CD4-positive, CD25-positive, alpha-beta regulatory T cell (primary cell): ENCODE data around the gene NUDT12. TPM values are rescaled to one million over a fixed set of nuclear protein-coding genes. Genes with fewer than 3 reads are reported as not detected.

ENCODE experiments used
- ATAC-seq, 2 donors: fragments of 150-1000 bp; cut with Tn5 transposase; one replicate each; pipeline ENCODE4 v1.10.0; 2021; ENCODE audit warnings: low read depth in 2 of 2, moderate number of reproducible peaks in 2 of 2, moderate library complexity in 1 of 2
- DNase-seq, 3 donors: peaks; one replicate each; pipeline versions ENCODE4 v3.0.0 to v3.0.0-alpha.2; 2012 to 2022; ENCODE audit warnings: mixed read lengths in 1 of 3
- H3K27ac ChIP-seq: one replicate; pipeline ENCODE4 v1.7.0; 2013; ENCODE audit warnings: mild to moderate bottlenecking, low read length; ENCODE audit not compliant: insufficient read depth, poor library complexity, severe bottlenecking
- H3K27me3 ChIP-seq: one replicate; pipeline ENCODE4 v1.7.0; 2013; ENCODE audit warnings: low read length; ENCODE audit not compliant: control insufficient read depth, insufficient read depth
- H3K36me3 ChIP-seq: one replicate; pipeline ENCODE4 v1.7.0; 2013; ENCODE audit warnings: mild to moderate bottlenecking, low read length, moderate library complexity; ENCODE audit not compliant: control insufficient read depth, insufficient read depth
- H3K4me1 ChIP-seq: 2 replicates; pipeline ENCODE4 v1.7.0; 2013; ENCODE audit warnings: mild to moderate bottlenecking, low read length; ENCODE audit not compliant: insufficient read depth, control insufficient read depth, poor library complexity, severe bottlenecking
- H3K4me3 ChIP-seq: one replicate; pipeline ENCODE4 v1.7.0; 2013; ENCODE audit warnings: low read depth, mild to moderate bottlenecking, low read length, moderate library complexity
- H3K9me3 ChIP-seq, 2 experiments: 1 replicate in 1 of 2; 2 replicates in 1 of 2; pipeline ENCODE4 v1.7.0; 2013; ENCODE audit warnings: low read length in 2 of 2, mild to moderate bottlenecking in 1 of 2, moderate library complexity in 1 of 2; ENCODE audit not compliant: control insufficient read depth in 2 of 2
- H3K27ac Mint-ChIP-seq, 3 donors: one replicate each; pipeline ENCODE4 v1.8.0; 2020 to 2022; ENCODE audit warnings: mild to moderate bottlenecking in 3 of 3, mixed read lengths in 3 of 3, moderate library complexity in 2 of 3
- H3K27me3 Mint-ChIP-seq: one replicate; pipeline ENCODE4 v1.8.0; 2022; ENCODE audit warnings: mild to moderate bottlenecking, mixed read lengths
- H3K36me3 Mint-ChIP-seq: one replicate; pipeline ENCODE4 v1.8.0; 2020; ENCODE audit warnings: mixed read lengths
- H3K4me1 Mint-ChIP-seq, 4 donors: one replicate each; pipeline ENCODE4 v1.8.0; 2020 to 2022; ENCODE audit warnings: mixed read lengths in 4 of 4, mild to moderate bottlenecking in 1 of 4
- H3K4me3 Mint-ChIP-seq, 4 donors: one replicate each; pipeline ENCODE4 v1.8.0; 2020 to 2022; ENCODE audit warnings: mild to moderate bottlenecking in 4 of 4, mixed read lengths in 4 of 4, moderate library complexity in 3 of 4
- H3K9me3 Mint-ChIP-seq, 7 donors: one replicate each; pipeline ENCODE4 v1.8.0; 2020 to 2022; ENCODE audit warnings: mixed read lengths in 7 of 7, mild to moderate bottlenecking in 3 of 7, moderate library complexity in 2 of 7
- polyA plus RNA-seq, 4 donors: library from polyadenylated mRNA; unstranded; fragments of 300-500 nt; fragmentation: Illumina TruSeq; gene quantifications; one replicate each; pipeline ENCODE4 v1.2.3, GENCODE V29; 2021
- total RNA-seq: library from RNA; stranded (reverse); gene quantifications from one replicate; pipeline ENCODE4 v1.2.3, GENCODE V29; 2022

NUDT12 gene
- total and polyA plus RNA-seq, 5 donors from 2014 or later: 0.08 to 1.6 (median 0.34) TPM; not detected in 2

DNA sequence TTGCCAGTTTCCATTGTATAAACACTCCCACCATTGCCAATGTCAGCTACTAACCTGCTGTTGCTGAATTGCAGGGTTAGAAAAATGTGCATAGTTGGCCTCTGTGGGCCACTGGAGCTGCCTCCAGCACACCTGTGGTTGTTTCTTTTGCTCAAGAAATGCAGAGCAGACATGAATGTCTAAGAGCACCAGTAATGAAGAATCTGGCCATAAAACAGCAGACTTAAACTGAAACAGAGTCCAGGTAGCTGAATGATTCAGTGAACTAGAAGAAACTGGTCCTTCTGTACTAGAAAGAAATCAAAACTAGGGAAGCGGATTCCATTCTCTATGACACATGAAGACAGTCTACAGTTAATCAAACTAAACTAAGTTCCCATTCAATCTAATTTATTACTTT is 48.2 kb downstream of the NUDT12 start:
- Histone ChIP-seq H3K4me1 (no peaks in the 10 kb centered on the region), H3K4me3 (no peak overlapping the region), H3K9me3 (no peaks in the 10 kb centered on the region), H3K27ac (no peak overlapping the region), H3K27me3 (no peaks in the 10 kb centered on the region), H3K36me3 (no peaks in the 10 kb centered on the region)
- Mint-ChIP-seq H3K4me1 (no peaks in the 10 kb centered on the region), H3K36me3 (no peaks in the 10 kb centered on the region), H3K27me3 (no peaks in the 10 kb centered on the region), H3K9me3 (peaks cover 0 to 5% (median 0%) of the 10 kb centered on the region in 7 donors), H3K4me3 (no peak overlapping the region), H3K27ac (no peak overlapping the region)
- ATAC-seq: no peak
- DNase-seq: no peak

- H3K4me1 Mint-ChIP-seq: no peaks in the 10 kb centered on the region
- DNase-seq (no peak), ATAC-seq (no peak)
- H3K9me3 Mint-ChIP-seq: peaks cover 0 to 5% (median 0%) of the 10 kb centered on the region in 7 donors
- Histone ChIP-seq H3K4me1 (no peaks in the 10 kb centered on the region), H3K27me3 (no peaks in the 10 kb centered on the region), H3K9me3 (no peaks in the 10 kb centered on the region), H3K4me3 (no peak overlapping the region), H3K36me3 (no peaks in the 10 kb centered on the region), H3K27ac (no peak overlapping the region)
- no peaks in the 10 kb centered on the region for H3K27me3 Mint-ChIP-seq
- no peak overlapping the region for H3K27ac Mint-ChIP-seq
- peak overlapping the region in 1 of 4 donors; percentile 72 for H3K4me3 Mint-ChIP-seq
- no peaks in the 10 kb centered on the region for H3K36me3 Mint-ChIP-seq
These were observed 48.9 kb downstream of the NUDT12 start for GRCh38 chr5:103513701-103514100.

- Histone ChIP-seq H3K9me3 (no peaks in the 10 kb centered on the region), H3K27ac (no peak overlapping the region), H3K27me3 (no peaks in the 10 kb centered on the region), H3K4me3 (no peak overlapping the region), H3K36me3 (no peaks in the 10 kb centered on the region), H3K4me1 (no peaks in the 10 kb centered on the region)
- ATAC-seq (no peak), DNase-seq (no peak)
- H3K4me1 Mint-ChIP-seq: no peaks in the 10 kb centered on the region
- H3K4me3 Mint-ChIP-seq: no peak overlapping the region
- H3K27ac Mint-ChIP-seq: no peak overlapping the region
- H3K9me3 Mint-ChIP-seq: peaks cover 0 to 5% (median 0%) of the 10 kb centered on the region in 7 donors
- H3K36me3 Mint-ChIP-seq: no peaks in the 10 kb centered on the region
- H3K27me3 Mint-ChIP-seq: no peaks in the 10 kb centered on the region
These were observed 50.1 kb downstream of the NUDT12 start for GRCh38 chr5:103512500-103512899.

DNA sequence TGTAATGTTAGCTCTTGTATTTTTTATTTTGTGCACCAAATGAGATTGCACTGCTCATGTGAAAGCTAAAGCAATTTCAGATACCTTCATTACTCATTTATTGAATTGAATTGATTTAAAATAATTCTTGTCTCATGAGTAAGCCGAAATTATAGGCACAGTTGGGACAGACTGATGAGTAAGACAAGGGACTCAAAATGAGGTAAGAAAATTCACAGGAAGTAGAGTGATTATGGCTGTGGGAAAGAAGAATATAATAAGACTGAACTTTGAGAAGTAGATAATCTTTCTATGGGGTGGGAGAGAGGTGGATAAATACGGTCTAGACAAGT is 51.1 kb downstream of the NUDT12 start:
- Mint-ChIP-seq H3K27ac (peak overlapping the region in 1 of 3 donors; percentile 21), H3K4me1 (no peaks in the 10 kb centered on the region), H3K27me3 (no peaks in the 10 kb centered on the region), H3K36me3 (no peaks in the 10 kb centered on the region), H3K9me3 (peaks cover 0 to 5% (median 0%) of the 10 kb centered on the region in 7 donors), H3K4me3 (no peak overlapping the region)
- Histone ChIP-seq H3K36me3 (no peaks in the 10 kb centered on the region), H3K27me3 (no peaks in the 10 kb centered on the region), H3K4me1 (no peaks in the 10 kb centered on the region), H3K9me3 (no peaks in the 10 kb centered on the region), H3K4me3 (no peak overlapping the region), H3K27ac (no peak overlapping the region)
- DNase-seq (no peak), ATAC-seq (no peak)

DNA sequence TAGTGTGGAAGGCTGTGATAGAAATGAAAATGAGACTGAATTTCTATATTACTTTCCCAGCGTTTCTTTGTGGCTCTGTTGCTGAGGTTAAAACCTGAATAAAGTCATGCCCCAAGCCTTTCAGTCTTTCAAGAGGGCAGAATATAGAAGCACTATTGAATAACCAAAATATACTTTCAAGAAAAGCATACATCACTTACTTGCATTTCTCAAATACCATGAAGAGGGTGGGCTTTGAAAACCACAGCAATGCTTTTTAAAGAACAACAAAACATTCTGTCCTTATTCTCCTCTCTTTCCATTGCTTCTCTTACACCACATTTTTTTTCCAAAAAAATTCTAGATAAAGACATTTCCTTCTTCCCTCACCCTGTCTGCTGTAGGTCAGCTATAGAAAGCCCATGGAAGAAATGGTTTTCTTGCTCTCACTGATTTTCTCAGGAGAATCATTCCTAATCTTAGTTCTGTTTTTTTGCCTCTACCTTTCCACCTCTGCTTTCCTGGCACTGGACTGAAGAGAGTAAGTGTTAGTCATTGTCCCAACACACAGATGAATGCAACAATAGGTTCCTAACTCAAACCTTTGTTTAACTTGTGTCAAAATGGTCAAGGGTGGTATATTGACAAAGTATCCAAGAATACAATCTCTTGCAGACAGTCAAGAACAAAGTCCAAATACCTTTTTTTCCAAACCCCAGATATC is 51.6 kb downstream of the NUDT12 start:
- no peak overlapping the region for H3K4me3 Mint-ChIP-seq
- Histone ChIP-seq H3K36me3 (no peaks in the 10 kb centered on the region), H3K4me1 (no peaks in the 10 kb centered on the region), H3K27me3 (no peaks in the 10 kb centered on the region), H3K9me3 (no peaks in the 10 kb centered on the region), H3K27ac (no peak overlapping the region), H3K4me3 (no peak overlapping the region)
- peaks cover 0 to 7% (median 0%) of the 10 kb centered on the region in 7 donors for H3K9me3 Mint-ChIP-seq
- no peaks in the 10 kb centered on the region for H3K36me3 Mint-ChIP-seq
- no peaks in the 10 kb centered on the region for H3K4me1 Mint-ChIP-seq
- DNase-seq (no peak), ATAC-seq (no peak)
- H3K27me3 Mint-ChIP-seq: no peaks in the 10 kb centered on the region
- H3K27ac Mint-ChIP-seq: no peak overlapping the region

GRCh38 chr5:103505581-103506305 is 56.8 kb downstream of the NUDT12 start:
- Histone ChIP-seq H3K4me3 (no peak overlapping the region), H3K27me3 (no peaks in the 10 kb centered on the region), H3K27ac (no peak overlapping the region), H3K9me3 (no peaks in the 10 kb centered on the region), H3K4me1 (no peaks in the 10 kb centered on the region), H3K36me3 (no peaks in the 10 kb centered on the region)
- H3K36me3 Mint-ChIP-seq: no peaks in the 10 kb centered on the region
- H3K27ac Mint-ChIP-seq: no peak overlapping the region
- H3K4me1 Mint-ChIP-seq: no peaks in the 10 kb centered on the region
- peaks cover 0 to 7% (median 2%) of the 10 kb centered on the region in 7 donors for H3K9me3 Mint-ChIP-seq
- no peak for ATAC-seq
- no peaks in the 10 kb centered on the region for H3K27me3 Mint-ChIP-seq
- DNase-seq: no peak
- H3K4me3 Mint-ChIP-seq: no peak overlapping the region

- no peaks in the 10 kb centered on the region for H3K27me3 Mint-ChIP-seq
- Histone ChIP-seq H3K27me3 (no peaks in the 10 kb centered on the region), H3K4me1 (no peaks in the 10 kb centered on the region), H3K4me3 (no peak overlapping the region), H3K27ac (no peak overlapping the region), H3K36me3 (no peaks in the 10 kb centered on the region), H3K9me3 (no peaks in the 10 kb centered on the region)
- no peaks in the 10 kb centered on the region for H3K4me1 Mint-ChIP-seq
- no peak for DNase-seq
- H3K27ac Mint-ChIP-seq: no peak overlapping the region
- no peaks in the 10 kb centered on the region for H3K36me3 Mint-ChIP-seq
- H3K4me3 Mint-ChIP-seq: no peak overlapping the region
- no peak for ATAC-seq
- H3K9me3 Mint-ChIP-seq: peaks cover 0 to 7% (median 2%) of the 10 kb centered on the region in 7 donors
These were observed 59.5 kb downstream of the NUDT12 start for GRCh38 chr5:103503066-103503465.

- H3K27ac Mint-ChIP-seq: no peak overlapping the region
- no peak overlapping the region for H3K4me3 Mint-ChIP-seq
- H3K36me3 Mint-ChIP-seq: no peaks in the 10 kb centered on the region
These were observed 59.9 kb downstream of the NUDT12 start for GRCh38 chr5:103502662-103503061.

More at GRCh38 chr5:103502662-103503061, 59.9 kb downstream of the NUDT12 start:
- Histone ChIP-seq H3K4me1 (no peaks in the 10 kb centered on the region), H3K27ac (no peak overlapping the region), H3K4me3 (no peak overlapping the region), H3K9me3 (no peaks in the 10 kb centered on the region), H3K27me3 (no peaks in the 10 kb centered on the region), H3K36me3 (no peaks in the 10 kb centered on the region)
- H3K27me3 Mint-ChIP-seq: no peaks in the 10 kb centered on the region
- DNase-seq: no peak
- H3K9me3 Mint-ChIP-seq: peaks cover 0 to 7% (median 2%) of the 10 kb centered on the region in 7 donors
- no peaks in the 10 kb centered on the region for H3K4me1 Mint-ChIP-seq
- ATAC-seq: no peak
